Measurements from ENCODE around the gene RPS10. TPM values are rescaled to one million over a fixed set of nuclear protein-coding genes. Genes with fewer than 3 reads are reported as not detected.

Gene RPS10
- total RNA-seq = 4,178 and 5,351 TPM in 2 replicates

DNA sequence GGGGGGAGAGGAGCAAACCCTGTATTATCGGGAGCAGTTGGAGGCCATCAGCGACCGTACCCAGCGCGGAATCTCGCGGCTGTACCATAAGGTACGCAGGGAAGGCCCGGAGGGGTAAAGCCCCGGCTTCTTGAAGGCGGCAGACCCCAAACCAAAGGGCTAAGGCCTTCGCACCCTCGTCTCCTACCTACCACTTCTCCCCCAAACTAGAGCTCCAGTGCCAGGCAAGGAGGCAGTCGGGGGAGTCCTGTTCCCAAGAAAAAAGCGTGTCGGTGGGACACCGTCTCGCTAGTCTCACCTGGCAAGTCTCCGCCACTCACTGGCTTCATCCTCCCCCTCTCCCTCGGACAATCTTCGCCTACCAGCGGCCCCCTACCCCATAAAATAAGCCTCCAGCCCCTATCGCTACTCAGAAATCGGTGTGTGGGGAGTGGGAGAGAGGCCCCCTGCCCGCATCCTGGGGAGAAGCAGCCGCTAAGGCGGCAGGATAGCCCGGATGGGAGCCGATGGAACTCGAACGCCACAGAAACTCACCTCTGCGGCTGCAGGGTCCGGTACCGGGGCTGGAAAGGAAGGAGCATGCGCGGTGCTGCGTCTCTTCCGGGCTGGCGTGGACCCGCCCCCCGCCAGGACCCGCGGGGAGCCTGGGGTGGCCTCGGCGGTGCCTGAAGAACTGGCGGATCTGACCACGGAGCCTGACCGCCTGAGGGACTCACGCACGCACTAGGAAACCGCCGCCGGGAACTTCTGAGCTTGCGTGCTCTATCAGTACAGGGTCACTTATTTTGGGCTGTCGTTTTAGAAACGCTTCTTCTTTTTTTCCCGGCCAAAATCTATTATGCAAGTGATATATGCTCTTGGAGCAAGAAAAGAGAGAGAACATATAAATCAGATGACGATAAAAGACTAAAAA lies at the start of gene RPS10:
TSS of gene RPS10 (minus strand) at position 572 of the 913 bp plus-strand sequence. CDS start 848 bp downstream, outside the sequence.

GRCh38 chr6:34465531-34466241 lies 39.8 kb upstream of the RPS10 start, which contains the start of gene PACSIN1:
Gene PACSIN1 (plus strand): TSS chr6:34466076. CDS start chr6:34526306, 60,230 bp downstream.

GRCh38 chr6:34392497-34393190 lies 33.2 kb downstream of the RPS10 start, which contains the start of gene NUDT3:
Gene NUDT3 (minus strand): TSS chr6:34392669. CDS start chr6:34392362, 307 bp downstream.

Other genes starting within 250 kb of the RPS10 start
- gene HMGA1, start 189.2 kb downstream of the RPS10 start, total RNA-seq = 301 and 418 TPM in 2 replicates
- gene SMIM29, start 177.1 kb downstream of the RPS10 start, total RNA-seq = 18.2 and 19.2 TPM in 2 replicates
- gene NUDT3, start 33.4 kb downstream of the RPS10 start, total RNA-seq = 17.1 and 21.1 TPM in 2 replicates
- not detected in 2 replicates for gene PACSIN1, start 40.0 kb upstream of the RPS10 start, total RNA-seq
- gene SPDEF, start 130.3 kb upstream of the RPS10 start, total RNA-seq = 21.0 and 23.6 TPM in 2 replicates

Data from airway epithelial cell (primary cell).